Measurements from ENCODE around the gene DDX23.

DNA sequence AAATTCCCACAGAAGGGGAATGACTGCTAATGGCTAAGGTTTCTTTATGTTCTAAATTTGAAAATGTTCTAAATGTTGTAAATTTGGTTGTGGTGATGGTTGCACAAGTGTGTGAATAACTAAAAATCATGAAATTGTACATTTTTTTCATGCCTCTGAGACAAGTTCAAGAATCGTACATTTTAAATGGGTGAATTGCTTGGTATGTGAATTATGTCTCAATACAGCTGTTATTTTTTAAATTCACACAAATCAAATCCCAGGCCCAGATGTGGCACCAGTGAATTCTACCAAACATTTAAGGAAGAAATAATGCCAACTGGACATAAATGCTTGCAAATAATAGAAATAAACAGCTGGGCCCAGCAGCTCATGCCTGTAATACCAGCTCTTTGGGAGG lies 42.3 kb upstream of the DDX23 start:
- TF ChIP-seq, protein P1, sequence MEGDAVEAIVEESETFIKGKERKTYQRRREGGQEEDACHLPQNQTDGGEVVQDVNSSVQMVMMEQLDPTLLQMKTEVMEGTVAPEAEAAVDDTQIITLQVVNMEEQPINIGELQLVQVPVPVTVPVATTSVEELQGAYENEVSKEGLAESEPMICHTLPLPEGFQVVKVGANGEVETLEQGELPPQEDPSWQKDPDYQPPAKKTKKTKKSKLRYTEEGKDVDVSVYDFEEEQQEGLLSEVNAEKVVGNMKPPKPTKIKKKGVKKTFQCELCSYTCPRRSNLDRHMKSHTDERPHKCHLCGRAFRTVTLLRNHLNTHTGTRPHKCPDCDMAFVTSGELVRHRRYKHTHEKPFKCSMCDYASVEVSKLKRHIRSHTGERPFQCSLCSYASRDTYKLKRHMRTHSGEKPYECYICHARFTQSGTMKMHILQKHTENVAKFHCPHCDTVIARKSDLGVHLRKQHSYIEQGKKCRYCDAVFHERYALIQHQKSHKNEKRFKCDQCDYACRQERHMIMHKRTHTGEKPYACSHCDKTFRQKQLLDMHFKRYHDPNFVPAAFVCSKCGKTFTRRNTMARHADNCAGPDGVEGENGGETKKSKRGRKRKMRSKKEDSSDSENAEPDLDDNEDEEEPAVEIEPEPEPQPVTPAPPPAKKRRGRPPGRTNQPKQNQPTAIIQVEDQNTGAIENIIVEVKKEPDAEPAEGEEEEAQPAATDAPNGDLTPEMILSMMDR (IDR thresholded peaks at IDR 0.05), result no peak
- TF ChIP-seq POLR2AphosphoS5 (IDR thresholded peaks at IDR 0.05; ENCODE audit: low read depth, low read length) (no peak), TCF7L2 (IDR thresholded peaks at IDR 0.05; ENCODE audit: low read depth, low read length) (no peak), SIN3A (IDR thresholded peaks at IDR 0.05; ENCODE audit: borderline replicate concordance, insufficient read depth, low read depth, low read length) (no peak)
- TF ChIP-seq, protein P2, sequence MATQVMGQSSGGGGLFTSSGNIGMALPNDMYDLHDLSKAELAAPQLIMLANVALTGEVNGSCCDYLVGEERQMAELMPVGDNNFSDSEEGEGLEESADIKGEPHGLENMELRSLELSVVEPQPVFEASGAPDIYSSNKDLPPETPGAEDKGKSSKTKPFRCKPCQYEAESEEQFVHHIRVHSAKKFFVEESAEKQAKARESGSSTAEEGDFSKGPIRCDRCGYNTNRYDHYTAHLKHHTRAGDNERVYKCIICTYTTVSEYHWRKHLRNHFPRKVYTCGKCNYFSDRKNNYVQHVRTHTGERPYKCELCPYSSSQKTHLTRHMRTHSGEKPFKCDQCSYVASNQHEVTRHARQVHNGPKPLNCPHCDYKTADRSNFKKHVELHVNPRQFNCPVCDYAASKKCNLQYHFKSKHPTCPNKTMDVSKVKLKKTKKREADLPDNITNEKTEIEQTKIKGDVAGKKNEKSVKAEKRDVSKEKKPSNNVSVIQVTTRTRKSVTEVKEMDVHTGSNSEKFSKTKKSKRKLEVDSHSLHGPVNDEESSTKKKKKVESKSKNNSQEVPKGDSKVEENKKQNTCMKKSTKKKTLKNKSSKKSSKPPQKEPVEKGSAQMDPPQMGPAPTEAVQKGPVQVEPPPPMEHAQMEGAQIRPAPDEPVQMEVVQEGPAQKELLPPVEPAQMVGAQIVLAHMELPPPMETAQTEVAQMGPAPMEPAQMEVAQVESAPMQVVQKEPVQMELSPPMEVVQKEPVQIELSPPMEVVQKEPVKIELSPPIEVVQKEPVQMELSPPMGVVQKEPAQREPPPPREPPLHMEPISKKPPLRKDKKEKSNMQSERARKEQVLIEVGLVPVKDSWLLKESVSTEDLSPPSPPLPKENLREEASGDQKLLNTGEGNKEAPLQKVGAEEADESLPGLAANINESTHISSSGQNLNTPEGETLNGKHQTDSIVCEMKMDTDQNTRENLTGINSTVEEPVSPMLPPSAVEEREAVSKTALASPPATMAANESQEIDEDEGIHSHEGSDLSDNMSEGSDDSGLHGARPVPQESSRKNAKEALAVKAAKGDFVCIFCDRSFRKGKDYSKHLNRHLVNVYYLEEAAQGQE (IDR thresholded peaks at IDR 0.05; ENCODE audit: insufficient read depth in 1 of 2, low read depth in 2 of 2, low read length in 1 of 2), result no peak
